CD4-positive, alpha-beta T cell treated with Interleukin-4 for 1 hour (primary cell): ENCODE results near the gene AMBRA1.

Experiments
- DNase-seq, 2 donors: peaks; one replicate each; pipeline ENCODE4 v3.0.0-alpha.2; 2020 to 2022

The AMBRA1 gene

DNA sequence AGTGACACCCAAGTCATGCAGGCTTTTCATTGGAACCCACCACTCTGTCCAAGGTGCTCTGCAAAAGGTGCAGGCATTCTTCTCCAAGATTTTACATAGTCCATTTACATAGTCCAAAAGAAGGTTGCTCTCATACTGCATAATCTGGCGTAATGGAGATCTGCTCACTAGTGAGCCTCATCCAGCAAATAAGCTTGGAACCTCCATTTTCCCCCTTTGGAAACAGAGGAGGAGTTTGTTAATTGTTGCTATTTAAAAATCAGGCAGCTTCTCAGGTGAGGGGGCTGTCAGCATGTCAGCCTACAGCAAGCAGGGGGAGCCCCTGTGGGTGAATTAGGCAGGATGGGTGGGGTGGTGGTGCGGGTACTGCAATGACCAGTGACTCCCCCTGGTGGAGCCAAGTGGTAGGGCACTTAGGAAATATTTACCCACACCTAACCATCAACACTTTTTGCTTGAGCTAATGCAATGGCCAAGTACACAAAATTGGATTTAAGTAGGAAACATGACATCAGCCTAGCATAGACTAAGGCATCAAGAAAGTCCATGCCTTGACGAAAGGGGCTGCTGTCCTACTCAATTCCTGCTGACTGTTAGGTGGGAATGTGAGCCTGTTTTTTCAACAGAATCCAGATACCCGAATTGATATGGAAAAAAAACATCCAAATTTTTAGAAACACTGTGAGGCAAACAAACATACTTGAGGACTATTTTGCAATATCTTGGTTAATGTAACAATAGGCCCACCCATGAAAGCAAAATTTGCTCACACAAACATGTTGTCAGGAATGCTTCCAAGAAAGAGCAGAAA lies 64.5 kb downstream of the AMBRA1 start:
- DNase-seq = peak; percentile 72 to 77

DNA sequence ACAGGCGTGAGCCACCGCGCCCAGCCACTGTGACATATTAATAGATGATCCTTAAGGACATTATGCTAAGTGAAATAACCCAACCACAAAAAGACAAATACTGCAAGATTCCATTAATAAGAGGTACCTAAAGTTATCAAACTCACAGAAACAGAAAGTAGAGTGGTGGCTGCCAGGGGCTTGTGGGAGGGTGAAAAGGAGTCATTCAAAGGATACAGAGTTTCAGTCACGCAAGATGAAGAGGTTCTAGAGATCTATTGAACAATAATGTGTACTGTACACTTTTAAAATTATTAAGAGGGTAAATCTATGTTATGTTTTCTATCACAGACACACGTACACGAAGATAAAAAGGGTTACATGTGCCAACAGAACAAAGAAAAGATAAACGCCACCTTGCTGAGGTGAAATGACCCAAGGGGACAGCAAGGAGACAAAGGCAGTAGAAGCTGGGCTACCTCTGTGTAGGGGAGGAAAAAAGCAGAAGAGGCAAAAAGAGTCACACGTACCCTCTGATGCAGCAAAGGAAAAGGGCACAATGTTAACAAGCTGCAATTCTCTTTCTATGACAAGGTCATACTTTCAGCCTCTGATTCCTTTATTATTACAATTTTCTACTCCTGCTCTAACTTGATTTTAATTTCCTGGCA lies 65.3 kb downstream of the AMBRA1 start:
- DNase-seq = no peak

DNA sequence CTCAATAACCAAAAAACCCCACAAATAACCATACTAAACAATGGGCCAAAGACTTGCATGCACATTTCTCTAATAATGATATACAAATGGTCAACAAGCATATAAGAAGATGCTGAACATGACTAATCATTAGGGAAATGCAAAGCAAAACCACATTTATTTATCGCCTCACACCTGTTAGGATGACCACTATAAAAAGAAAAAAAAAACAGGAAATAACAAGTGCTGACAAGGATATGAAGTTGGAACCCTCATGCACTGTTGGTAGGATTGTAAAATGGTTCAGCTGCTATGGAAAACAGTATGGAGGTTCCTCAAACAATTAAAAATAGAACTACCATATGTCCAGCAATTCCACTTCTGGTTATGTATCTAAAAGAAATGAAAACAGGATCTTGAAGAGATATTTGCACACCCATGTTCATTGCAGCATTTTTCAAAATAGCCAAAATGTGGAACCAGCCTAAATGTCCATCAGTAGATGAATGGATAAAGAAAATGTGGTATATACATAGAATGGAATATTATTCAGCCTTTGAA lies 66.2 kb downstream of the AMBRA1 start:
- DNase-seq = no peak

GRCh38 chr11:46526216-46527215 lies 67.3 kb downstream of the AMBRA1 start:
- DNase-seq = no peak

DNA sequence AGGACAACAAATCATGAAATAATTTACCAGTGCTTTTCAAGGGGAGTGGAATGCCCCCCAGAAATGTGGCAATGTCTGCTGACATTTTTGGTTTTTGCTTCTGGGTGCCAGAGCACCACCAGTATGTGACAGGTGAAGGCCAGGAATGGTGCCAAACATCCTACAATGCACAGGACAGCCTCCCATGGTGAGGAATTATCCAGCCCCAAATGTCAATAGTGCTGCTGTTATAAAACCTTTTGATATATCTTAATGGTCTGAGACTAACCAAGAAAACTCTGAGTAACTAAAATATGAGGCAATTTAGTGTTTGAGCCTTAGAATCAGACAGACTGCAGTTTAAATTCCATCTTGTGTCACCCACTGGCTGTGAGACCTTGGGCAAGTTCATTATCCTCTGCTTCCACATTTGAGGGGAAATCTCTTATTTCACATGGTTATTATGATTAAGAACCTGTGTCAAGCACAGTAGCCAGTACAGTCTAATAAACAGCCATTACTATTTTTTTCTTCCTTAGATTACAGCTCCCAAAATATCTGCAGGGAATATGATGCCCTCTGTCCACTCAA lies 69.5 kb downstream of the AMBRA1 start:
- no peak for DNase-seq

GRCh38 chr11:46523290-46523689 lies 70.5 kb downstream of the AMBRA1 start:
- no peak for DNase-seq

DNA sequence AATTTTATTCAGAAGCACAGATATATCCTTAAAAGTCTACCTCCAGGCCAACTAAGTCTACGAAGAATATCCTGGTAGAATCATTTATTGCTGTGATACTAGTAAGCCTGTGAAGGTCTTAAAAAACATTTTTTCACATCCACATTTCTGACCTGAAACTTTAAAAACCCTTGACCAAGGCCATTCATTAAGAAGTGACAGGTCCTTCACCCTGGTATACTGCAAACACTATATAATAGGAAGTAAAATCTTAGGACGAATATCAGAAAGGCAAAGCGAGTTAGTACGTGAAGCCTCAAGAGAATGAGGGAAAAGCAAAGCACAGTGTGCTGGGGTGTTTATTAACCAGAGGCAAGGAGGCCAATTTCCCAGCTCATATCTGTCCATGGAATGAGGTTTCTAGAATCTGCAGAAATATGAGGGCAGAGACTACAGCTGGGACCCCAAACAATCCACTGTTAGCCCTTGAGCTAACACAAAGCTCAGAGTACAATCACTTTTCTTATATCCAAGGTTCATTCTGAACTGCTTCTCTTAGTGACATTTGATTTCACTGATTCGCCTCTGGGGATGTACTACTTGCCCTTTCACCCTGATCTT lies 71.0 kb downstream of the AMBRA1 start:
- DNase-seq = no peak

DNA sequence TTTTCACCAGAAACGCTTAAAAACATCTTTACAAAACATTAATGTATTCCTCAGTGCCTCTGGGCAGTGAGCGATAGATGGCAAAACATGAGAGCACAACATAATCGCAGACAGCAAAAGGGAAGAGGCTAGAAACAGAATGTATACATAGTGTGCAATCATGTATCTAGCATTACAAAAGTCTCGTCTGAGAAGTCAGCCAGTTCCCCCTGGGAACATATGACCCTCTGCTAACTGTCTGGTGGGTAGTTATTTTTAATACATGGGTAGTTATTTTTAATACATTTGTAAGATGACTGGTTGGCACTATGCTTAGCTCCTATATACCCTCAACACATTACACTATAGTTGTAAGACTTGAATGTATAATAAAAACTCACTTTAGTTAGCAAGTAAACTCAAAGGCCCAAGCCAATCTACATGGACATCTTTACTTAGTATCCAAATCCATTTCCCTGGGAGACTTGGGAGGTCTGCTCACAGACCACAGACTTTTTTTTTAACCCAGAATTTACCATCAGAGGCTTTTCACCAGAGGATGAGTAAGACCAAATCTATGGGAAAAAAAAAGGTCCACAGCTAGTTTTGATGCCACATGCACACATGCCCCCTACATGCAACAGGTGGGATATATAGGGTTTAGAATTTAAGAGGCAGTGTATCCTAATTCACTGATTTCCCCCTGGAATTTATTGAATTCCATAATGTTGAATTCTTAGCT lies 71.7 kb downstream of the AMBRA1 start:
- DNase-seq = no peak

GRCh38 chr11:46520971-46521745 lies 72.7 kb downstream of the AMBRA1 start:
- no peak for DNase-seq

GRCh38 chr11:46519351-46519750 lies 74.5 kb downstream of the AMBRA1 start:
- DNase-seq = no peak

- peak in 1 of 2 donors; percentile 12 for DNase-seq
These were observed 74.9 kb downstream of the AMBRA1 start for GRCh38 chr11:46518928-46519327.

DNA sequence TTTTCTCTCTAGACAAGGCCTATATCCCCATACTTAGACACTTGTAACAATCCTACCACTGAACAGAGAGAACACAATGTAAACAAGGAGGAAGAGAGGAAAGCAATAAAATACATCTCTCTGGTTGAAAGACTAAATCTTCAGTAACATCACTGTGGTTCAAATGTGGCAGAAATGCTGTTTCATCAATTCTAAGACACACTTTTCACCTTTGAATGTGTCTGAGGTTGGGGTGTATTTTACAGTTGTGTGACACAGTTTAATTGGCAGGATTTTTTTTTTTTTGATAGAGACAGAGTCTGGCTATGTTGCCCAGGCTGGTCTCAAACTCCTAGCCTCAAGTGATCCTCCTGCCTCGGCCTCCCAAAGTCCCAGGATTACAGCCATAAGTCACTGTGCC lies 79.5 kb downstream of the AMBRA1 start:
- no peak for DNase-seq

GRCh38 chr11:46513934-46514342 lies 79.9 kb downstream of the AMBRA1 start:
- DNase-seq = no peak

DNA sequence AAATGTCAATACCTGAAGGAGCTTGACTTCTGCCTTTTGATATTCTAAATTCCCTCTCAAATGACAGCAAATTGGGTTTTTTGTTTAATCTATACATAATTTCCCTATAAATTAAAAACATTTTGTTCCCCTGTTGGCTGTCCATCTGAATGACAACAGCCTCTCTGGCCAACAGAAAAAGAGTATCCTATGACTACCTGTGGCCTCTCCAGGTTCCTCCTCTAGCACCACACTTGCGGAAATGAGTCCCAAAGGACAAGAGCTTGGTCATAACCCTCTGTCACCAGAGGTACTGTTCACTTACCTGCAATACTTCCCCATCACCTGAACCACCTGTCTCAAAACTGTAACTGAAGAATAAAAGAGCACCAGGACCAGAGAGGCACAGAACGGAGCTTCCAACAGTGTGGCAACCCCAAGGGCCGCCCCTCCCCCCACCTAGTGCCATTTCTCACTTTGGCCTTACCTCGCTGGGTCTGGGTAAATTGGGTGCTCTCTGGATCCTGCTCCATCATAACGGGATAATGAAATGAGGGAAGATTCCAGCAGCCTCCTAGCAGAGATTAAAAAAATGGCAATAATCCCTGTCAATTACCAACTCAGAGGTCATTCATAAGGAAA lies 81.5 kb downstream of the AMBRA1 start:
- no peak for DNase-seq

DNA sequence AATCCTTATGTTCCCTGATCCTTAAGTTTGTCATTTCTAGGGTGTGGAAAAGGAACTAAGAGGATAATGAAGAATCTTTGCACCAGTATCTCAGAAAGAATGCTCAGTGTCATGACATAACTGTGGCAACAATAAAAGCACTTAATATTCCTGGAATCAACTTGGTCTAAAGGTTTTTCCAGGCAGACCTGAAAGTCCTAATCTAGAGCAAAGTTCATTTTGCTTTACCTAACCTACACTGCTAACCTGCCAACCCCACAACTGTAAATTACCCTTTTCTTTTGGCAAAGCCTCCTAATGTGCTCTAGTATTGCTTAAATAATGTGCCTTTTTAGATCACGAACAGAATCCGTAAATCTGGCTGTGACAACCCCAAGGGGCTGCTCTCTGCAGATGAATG lies 82.5 kb downstream of the AMBRA1 start:
- no peak for DNase-seq

GRCh38 chr11:46508360-46508759 lies 85.5 kb downstream of the AMBRA1 start:
- DNase-seq = no peak

DNA sequence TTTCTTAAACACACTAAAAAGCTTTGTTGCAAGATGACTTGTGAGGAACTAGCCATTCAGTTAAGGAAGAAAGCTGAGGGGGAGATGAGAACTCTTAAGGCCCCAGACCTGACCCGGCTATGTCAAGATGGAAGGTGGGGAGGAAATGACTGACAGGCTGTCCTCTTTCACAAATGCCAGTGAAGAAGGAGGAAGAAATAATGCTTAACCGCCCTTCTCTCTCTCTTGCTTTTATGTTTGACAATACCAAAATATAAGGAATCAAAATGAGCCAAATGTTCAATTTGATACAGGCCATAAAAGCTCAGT lies 87.4 kb downstream of the AMBRA1 start:
- DNase-seq = no peak

DNA sequence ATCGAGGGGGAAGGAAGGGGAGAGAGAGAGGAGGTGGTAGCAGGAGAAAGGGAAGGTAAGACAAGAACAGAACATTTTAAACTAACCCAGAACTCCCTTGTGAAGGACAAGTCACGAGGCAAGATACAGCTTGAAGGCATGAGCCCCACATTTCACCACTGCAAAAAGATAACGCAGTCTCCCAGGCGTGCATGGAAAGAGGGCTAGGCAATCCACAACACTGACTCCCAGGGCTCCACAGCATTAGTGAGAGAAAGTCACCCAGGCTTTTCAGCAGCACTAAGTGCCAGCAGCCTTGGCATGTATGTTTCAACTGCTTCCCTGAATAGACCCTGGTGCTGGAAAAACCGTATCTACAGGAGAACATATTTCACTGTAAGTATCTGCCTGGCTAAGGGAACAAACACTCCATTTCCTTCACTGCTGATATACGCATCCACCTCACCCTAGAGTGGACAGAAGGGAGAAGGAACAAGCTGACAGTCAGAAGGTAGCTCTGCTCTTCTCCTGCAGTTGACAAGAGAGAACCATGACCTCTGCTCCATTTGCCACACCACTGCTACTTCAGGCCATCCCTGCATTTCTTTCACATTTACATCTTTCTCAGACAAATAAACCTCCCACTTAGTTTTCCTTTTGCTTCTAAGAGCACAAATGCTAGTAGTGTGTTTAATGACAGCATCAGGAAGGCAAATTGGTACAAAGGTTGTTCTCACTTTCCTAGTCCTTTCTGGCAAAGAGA lies 87.9 kb downstream of the AMBRA1 start:
- DNase-seq = no peak

- no peak for DNase-seq
These were observed 88.8 kb downstream of the AMBRA1 start for GRCh38 chr11:46504817-46505613.
